Erythroblast (primary cell): ENCODE measurements around the gene PCDH9.

Experiments used
- GATA1 ChIP-seq: IDR thresholded peaks from 2 replicates; pipeline ENCODE4 v1.6.1; 2011; ENCODE audit warnings: low read depth, mild to moderate bottlenecking, control low read depth, low read length, moderate library complexity
- POLR2A ChIP-seq: IDR thresholded peaks from 2 replicates; pipeline ENCODE4 v1.6.1; 2011; ENCODE audit warnings: mild to moderate bottlenecking, low read length

GRCh38 chr13:66847541-66847940 lies 382.6 kb downstream of the PCDH9 start:
- TF ChIP-seq POLR2A, result no peak
- no peak for TF ChIP-seq GATA1
